T-helper 2 cell treated with Interferon-gamma antibody and Interleukin-4, amounts not matched to agents 100 ng/mL and 5 ng/mL, for 36 hours (primary cell): ENCODE data around the gene EPN1. TPM values are rescaled to one million over a fixed set of nuclear protein-coding genes. Genes with fewer than 3 reads are reported as not detected.

Experiments
- intact Hi-C: fragments of 100-400 bp; cut with micrococcal nuclease; formaldehyde crosslinking; loops from one replicate; pipeline ENCODE4 v1.15.1; 2023
- total RNA-seq: library from RNA; stranded (reverse); gene quantifications from 2 replicates; pipeline ENCODE4 v1.2.3, GENCODE V29; 2022

The EPN1 gene
- total RNA-seq, result 58.3 and 59.3 TPM in 2 replicates

GRCh38 chr19:55674841-55675660 is at the start of gene EPN1:
Gene EPN1 (plus strand): TSS chr19:55675226. CDS start chr19:55678628, 3,402 bp downstream.
- intact Hi-C loops, result loop anchor here (1.0 to 2.0 kb wide), 3 partner anchors 20 to 466 kb away; partner anchors contain the start of genes U2AF2 and ZNF444

- intact Hi-C loops, result no loop called here
Measured at GRCh38 chr19:55626350-55626749, 48.7 kb upstream of the EPN1 start.

- intact Hi-C loops, result loop anchor here (1.0 to 10.0 kb wide), 3 partner anchors 22 to 248 kb away; partner anchors contain the start of genes RPL28 and TMEM238
Measured at GRCh38 chr19:55632463-55632834, 42.6 kb upstream of the EPN1 start.

DNA sequence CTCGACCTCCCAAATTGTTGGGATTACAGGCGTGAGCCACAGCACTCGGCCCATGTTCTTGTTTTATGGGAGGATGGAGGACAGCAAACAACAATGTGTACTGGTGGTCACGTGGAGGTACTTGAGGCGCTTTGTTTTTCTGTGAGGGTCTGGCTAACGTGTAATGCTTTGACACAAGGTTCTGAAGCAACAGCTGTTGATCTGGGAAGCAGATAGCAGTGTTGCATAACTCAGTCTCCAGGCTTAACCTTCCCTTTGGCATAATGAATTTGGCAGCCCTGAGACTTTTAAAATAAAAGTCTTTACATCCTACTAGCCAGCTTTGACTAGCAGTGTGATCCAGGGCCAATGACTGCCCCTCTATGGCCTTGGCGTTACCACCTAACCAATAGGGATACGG is 41.2 kb upstream of the EPN1 start:
- intact Hi-C loops, result loop anchor here (2.0 to 10.0 kb wide), 3 partner anchors 41 to 249 kb away; partner anchors contain the start of genes EPN1, RPL28 and TMEM238

- intact Hi-C loops, result loop anchor here (1.0 to 10.0 kb wide), 3 partner anchors 8 to 251 kb away; partner anchors contain the start of genes EPN1, RPL28, TMEM238 and ZNF581
Measured at GRCh38 chr19:55635334-55635717, 39.7 kb upstream of the EPN1 start.

DNA sequence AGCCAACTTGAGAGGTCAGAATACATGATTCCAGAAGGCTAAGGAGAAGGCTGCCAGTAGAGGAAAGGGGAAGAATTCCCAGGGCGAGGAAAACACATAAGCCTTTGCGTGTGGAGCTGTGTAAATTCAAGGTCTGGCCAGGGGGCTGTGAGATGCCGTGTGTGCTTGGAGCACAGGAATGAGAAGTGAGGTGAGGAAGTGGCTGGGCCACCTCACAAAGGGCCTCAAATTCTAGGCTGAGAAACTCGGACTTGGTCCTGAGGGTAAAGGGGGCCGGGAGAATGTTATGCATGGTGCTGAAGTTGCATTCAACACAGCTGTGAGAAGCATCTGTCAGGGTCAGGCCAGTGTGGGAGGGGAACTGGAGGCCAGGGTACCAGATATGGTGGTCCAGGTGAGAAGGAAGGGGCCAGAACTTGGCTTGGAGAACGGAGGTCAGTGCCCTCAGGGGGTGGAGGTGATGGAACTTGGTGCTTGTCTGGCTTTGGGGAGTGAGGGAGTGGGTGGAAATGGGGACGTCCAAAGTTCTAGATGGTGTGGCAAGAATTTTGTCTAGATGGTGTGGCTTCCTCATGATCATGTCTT is 39.1 kb upstream of the EPN1 start:
- intact Hi-C loops, result loop anchor here (1.0 to 10.0 kb wide), 3 partner anchors 7 to 251 kb away; partner anchors contain the start of genes EPN1, RPL28, TMEM238 and ZNF581

GRCh38 chr19:55636723-55637122 is 38.3 kb upstream of the EPN1 start:
- intact Hi-C loops, result loop anchor here (10.0 kb wide), 1 partner anchor 252 kb away; the partner anchor contains the start of genes RPL28 and TMEM238

DNA sequence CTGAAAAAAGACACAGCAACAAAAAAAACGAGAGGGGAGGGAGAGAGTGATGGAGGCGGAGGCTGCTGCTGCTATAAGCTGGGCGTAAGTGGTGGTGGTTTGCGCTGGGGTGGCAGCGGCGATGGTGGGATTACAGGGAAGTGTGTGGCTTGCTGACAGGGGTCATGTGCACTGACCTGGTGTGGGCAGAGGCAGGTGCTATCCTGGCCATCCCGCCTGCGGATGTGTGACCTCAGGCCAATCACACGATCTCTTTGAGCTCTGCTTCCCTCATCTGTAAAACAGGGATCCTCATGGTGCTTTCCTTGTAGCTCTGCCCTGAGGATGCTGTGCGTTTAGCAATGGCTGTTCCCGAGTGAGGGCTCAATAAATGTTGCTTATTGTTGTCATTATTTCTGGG is 37.5 kb upstream of the EPN1 start:
- intact Hi-C loops, result loop anchor here (10.0 kb wide), 1 partner anchor 253 kb away; the partner anchor contains the start of genes RPL28 and TMEM238

- intact Hi-C loops, result loop anchor here (10.0 kb wide), 1 partner anchor 254 kb away; the partner anchor contains the start of genes RPL28 and TMEM238
Measured at GRCh38 chr19:55638864-55639359, 36.1 kb upstream of the EPN1 start.

GRCh38 chr19:55640043-55640576 is 34.9 kb upstream of the EPN1 start:
- intact Hi-C loops, result loop anchor here (5.0 kb wide), 1 partner anchor 1178 kb away; the partner anchor contains the start of gene LENG9

DNA sequence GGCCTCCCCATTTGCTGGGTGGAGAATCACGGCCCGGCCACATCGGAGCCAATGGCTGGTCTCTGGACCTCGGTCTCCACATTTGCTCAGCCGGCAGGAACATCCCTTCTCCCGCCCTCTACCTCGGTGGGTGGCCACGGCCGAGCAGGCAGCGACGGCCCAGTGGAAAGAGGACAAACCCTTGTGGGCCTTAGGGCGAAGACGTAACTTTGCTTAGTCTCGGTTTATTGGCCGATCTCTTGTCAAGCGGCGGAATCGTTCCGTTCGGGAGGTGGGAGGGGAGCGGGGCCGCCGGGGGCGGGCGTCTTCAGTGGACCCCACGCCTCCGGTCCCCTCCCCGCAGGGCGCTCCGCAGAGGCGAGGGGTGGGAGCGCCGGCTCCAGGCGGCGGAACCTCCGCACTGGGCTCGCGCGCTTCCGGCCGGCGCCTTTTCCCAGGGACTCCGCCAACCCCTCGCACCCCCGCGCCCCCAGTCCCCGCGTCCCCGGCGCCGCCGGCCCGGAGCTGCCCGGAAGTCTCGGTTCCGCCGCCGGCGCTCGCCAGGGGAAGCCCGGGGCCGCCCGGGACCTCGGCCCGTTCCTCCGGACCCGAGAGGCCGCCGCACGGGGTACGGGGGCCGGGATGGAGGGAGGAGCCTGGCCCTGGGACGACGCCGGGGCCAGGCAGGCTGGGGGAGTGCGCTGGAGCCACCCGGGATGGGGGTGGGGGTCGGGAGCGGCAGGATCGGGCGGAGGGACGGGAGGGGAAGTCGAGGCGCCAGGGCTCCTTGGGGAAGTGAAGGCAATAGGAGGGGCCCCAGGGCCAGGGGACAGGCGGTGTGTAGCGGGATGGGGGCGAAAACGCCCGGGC is 34.2 kb upstream of the EPN1 start, which contains the start of gene ZNF580:
Gene ZNF580, plus strand, starts transcription at position 426 of the 849 bp plus-strand sequence. CDS start 1,507 bp downstream, outside the sequence.
- intact Hi-C loops, result loop anchor here (5.0 kb wide), 1 partner anchor 1178 kb away; the partner anchor contains the start of gene LENG9

DNA sequence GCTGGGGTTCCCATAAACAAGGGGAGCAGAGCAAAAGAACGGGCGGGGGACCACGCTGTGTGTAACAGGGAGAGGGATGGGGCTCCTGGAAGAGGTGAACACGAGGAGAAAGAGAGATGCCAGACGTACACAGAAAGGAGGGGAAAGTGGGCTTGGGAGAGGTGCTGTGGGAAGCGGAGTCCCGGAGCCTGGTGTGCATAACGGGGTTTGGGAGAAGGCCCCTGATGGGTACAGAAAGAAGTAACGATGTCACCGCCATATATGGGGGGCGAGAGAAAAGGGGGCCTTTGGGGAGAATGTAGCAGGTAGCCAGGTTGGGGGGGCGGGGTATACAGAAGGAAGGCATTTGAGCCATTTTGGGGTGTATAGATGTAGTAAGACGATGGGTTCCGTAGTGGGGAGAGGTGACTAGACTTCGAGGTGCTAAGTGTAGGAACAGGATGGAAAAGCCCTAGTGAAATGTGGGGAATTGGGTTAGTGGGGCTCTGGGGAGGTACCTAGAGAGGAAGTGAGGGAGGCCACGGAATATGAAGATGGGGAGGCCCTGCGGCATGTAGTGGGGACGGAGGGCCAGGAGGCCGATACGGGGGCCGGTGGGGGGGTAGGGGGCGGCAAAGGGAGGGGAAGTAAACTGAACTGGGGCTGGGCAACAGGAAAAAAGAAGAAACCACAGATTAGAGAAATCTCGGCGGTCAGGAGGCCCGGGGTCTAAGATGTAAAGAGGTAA is 33.4 kb upstream of the EPN1 start:
- intact Hi-C loops, result loop anchor here (5.0 kb wide), 1 partner anchor 1179 kb away; the partner anchor contains the start of gene LENG9

GRCh38 chr19:55642153-55643002 is 32.6 kb upstream of the EPN1 start:
- intact Hi-C loops, result loop anchor here (1.0 to 5.0 kb wide), 3 partner anchors 7 to 1180 kb away; partner anchors contain the start of gene LENG9

DNA sequence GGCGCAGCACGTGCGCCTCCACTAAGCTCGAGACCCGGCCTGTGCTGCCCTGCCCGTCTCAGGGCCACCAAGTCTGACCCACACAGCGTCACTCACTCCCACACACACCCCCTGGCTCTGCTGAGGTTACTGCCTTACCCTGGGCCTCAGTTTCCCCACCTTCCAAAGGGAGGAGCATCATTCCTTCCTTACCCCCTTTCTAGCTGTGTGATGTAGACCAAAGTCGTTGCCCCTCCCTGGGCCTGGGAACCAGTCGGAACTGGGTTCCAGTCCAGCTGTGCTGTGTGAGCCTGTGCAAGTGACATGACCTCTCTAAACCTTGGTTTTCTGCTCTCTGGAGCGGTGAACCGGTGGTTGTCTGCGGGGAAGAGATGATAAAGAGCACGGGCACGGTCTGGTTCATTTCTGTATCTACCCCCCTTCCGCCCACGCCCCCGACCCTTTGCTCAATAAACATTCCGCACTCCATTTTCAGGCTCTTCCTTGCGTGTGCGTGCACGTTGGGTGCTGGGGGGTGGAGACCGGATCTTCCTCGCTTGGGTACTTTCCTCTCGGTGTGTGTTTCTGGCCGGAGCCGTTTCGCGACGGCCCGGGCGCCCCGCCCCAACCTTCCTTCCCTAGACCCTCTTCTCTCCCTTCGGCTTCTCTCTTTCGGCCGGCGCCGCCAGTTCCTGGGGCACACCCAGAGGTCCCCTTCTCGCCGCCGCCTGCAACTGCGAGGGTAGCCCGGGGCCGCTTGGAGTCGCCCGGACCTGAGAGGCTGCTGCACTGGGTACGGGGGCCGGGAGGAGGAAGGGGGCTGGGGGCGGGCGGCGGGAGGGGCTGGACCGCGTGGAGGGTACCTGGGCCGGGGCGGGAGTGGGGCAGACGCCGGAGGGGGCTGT is 31.8 kb upstream of the EPN1 start, which contains the start of gene ZNF581:
Gene ZNF581, plus strand, starts transcription at position 647 of the 884 bp plus-strand sequence. CDS start 923 bp downstream, outside the sequence.
- intact Hi-C loops, result loop anchor here (1.0 to 5.0 kb wide), 3 partner anchors 8 to 1181 kb away; partner anchors contain the start of gene LENG9

GRCh38 chr19:55643887-55644176 is 31.2 kb upstream of the EPN1 start:
- intact Hi-C loops, result loop anchor here (1.0 to 5.0 kb wide), 3 partner anchors 9 to 1182 kb away; partner anchors contain the start of gene LENG9

GRCh38 chr19:55644191-55644833 is 30.7 kb upstream of the EPN1 start:
- intact Hi-C loops, result loop anchor here (5.0 kb wide), 1 partner anchor 1182 kb away; the partner anchor contains the start of gene LENG9
